Type B pancreatic cell (in vitro differentiated cells): ENCODE measurements around the gene CACNA1C. TPM values are rescaled to one million over a fixed set of nuclear protein-coding genes. Genes with fewer than 3 reads are reported as not detected.

Experiments
- DNase-seq: peaks from one replicate; pipeline ENCODE4 v3.0.0; 2021; ENCODE audit warnings: mixed read lengths; ENCODE audit not compliant: unreplicated experiment; ENCODE audit errors: extremely low spot score
- H3K27ac Mint-ChIP-seq: 2 replicates; pipeline ENCODE4 v1.8.0; 2021; ENCODE audit warnings: mild to moderate bottlenecking, mixed read lengths
- H3K27me3 Mint-ChIP-seq: 2 replicates; pipeline ENCODE4 v1.8.0; 2021; ENCODE audit warnings: mixed read lengths
- H3K36me3 Mint-ChIP-seq: 2 replicates; pipeline ENCODE4 v1.8.0; 2021; ENCODE audit warnings: mixed read lengths
- H3K4me1 Mint-ChIP-seq: one replicate; pipeline ENCODE4 v1.8.0; 2021; ENCODE audit warnings: mixed read lengths; ENCODE audit not compliant: unreplicated experiment
- H3K4me3 Mint-ChIP-seq: 2 replicates; pipeline ENCODE4 v1.8.0; 2021; ENCODE audit warnings: mild to moderate bottlenecking, mixed read lengths
- H3K9me3 Mint-ChIP-seq: 2 replicates; pipeline ENCODE4 v1.8.0; 2021; ENCODE audit warnings: mixed read lengths
- CTCF ChIP-seq: fragments of 200-600 bp; sonication (generic); conservative IDR thresholded peaks from 2 replicates; pipeline ENCODE4 v1.5.0; 2021; ENCODE audit warnings: antibody characterized with exemption, mild to moderate bottlenecking
- total RNA-seq: library from RNA; stranded (reverse); gene quantifications from 2 replicates; pipeline ENCODE4 v1.2.1, GENCODE V29; 2021; ENCODE audit warnings: low replicate concordance

CACNA1C gene
- total RNA-seq, 1 donor from 2014 or later: 14.3 TPM

GRCh38 chr12:2152134-2152533, 99.3 kb downstream of the CACNA1C start:
- peaks cover 4% of the 10 kb centered on the region for H3K9me3 Mint-ChIP-seq
- peaks cover 8% of the 10 kb centered on the region for H3K4me1 Mint-ChIP-seq
- DNase-seq: no peak
- H3K27me3 Mint-ChIP-seq: peaks cover 16% of the 10 kb centered on the region
- peaks cover 11% of the 10 kb centered on the region for H3K36me3 Mint-ChIP-seq
- no peak overlapping the region for H3K4me3 Mint-ChIP-seq
- H3K27ac Mint-ChIP-seq: no peak overlapping the region
- TF ChIP-seq CTCF: no peak

- peaks cover 7% of the 10 kb centered on the region for H3K36me3 Mint-ChIP-seq
- no peak overlapping the region for H3K27ac Mint-ChIP-seq
- H3K4me3 Mint-ChIP-seq: no peak overlapping the region
- no peak for DNase-seq
- peaks cover 1% of the 10 kb centered on the region for H3K9me3 Mint-ChIP-seq
- H3K4me1 Mint-ChIP-seq: peaks cover 8% of the 10 kb centered on the region
- peaks cover 9% of the 10 kb centered on the region for H3K27me3 Mint-ChIP-seq
- TF ChIP-seq CTCF: no peak
These were observed 101.3 kb downstream of the CACNA1C start for GRCh38 chr12:2154050-2154449.

- Mint-ChIP-seq H3K27me3 (peaks cover 6% of the 10 kb centered on the region), H3K9me3 (no peaks in the 10 kb centered on the region), H3K4me1 (peaks cover 8% of the 10 kb centered on the region), H3K4me3 (no peak overlapping the region), H3K27ac (no peak overlapping the region), H3K36me3 (peaks cover 6% of the 10 kb centered on the region)
- no peak for DNase-seq
- TF ChIP-seq CTCF: no peak
These were observed 101.7 kb downstream of the CACNA1C start for GRCh38 chr12:2154521-2154920.

GRCh38 chr12:2156333-2156732, 103.5 kb downstream of the CACNA1C start:
- H3K27ac Mint-ChIP-seq: no peak overlapping the region
- H3K9me3 Mint-ChIP-seq: no peaks in the 10 kb centered on the region
- H3K4me3 Mint-ChIP-seq: no peak overlapping the region
- no peak for DNase-seq
- TF ChIP-seq CTCF: no peak
- peaks cover 4% of the 10 kb centered on the region for H3K27me3 Mint-ChIP-seq
- H3K36me3 Mint-ChIP-seq: no peaks in the 10 kb centered on the region
- H3K4me1 Mint-ChIP-seq: peaks cover 14% of the 10 kb centered on the region

GRCh38 chr12:2160043-2160442, 107.3 kb downstream of the CACNA1C start:
- DNase-seq: no peak
- H3K9me3 Mint-ChIP-seq: no peaks in the 10 kb centered on the region
- no peak for TF ChIP-seq CTCF
- peaks cover 14% of the 10 kb centered on the region for H3K36me3 Mint-ChIP-seq
- peaks cover 6% of the 10 kb centered on the region for H3K4me1 Mint-ChIP-seq
- peaks cover 7% of the 10 kb centered on the region for H3K27me3 Mint-ChIP-seq
- H3K4me3 Mint-ChIP-seq: no peak overlapping the region
- H3K27ac Mint-ChIP-seq: peak overlapping the region; percentile 22

GRCh38 chr12:2161473-2161872, 108.7 kb downstream of the CACNA1C start:
- peaks cover 1% of the 10 kb centered on the region for H3K9me3 Mint-ChIP-seq
- DNase-seq: no peak
- H3K27me3 Mint-ChIP-seq: peaks cover 7% of the 10 kb centered on the region
- peaks cover 6% of the 10 kb centered on the region for H3K4me1 Mint-ChIP-seq
- TF ChIP-seq CTCF: no peak
- peak overlapping the region; percentile 50 for H3K27ac Mint-ChIP-seq
- H3K4me3 Mint-ChIP-seq: no peak overlapping the region
- H3K36me3 Mint-ChIP-seq: peaks cover 14% of the 10 kb centered on the region
